ENCODE results near the gene TRPC4AP. TPM values are rescaled to one million over a fixed set of nuclear protein-coding genes. Genes with fewer than 3 reads are reported as not detected.

TRPC4AP gene
- total RNA-seq, 2 donors from 2014 or later = 32.4 to 39.2 TPM

DNA sequence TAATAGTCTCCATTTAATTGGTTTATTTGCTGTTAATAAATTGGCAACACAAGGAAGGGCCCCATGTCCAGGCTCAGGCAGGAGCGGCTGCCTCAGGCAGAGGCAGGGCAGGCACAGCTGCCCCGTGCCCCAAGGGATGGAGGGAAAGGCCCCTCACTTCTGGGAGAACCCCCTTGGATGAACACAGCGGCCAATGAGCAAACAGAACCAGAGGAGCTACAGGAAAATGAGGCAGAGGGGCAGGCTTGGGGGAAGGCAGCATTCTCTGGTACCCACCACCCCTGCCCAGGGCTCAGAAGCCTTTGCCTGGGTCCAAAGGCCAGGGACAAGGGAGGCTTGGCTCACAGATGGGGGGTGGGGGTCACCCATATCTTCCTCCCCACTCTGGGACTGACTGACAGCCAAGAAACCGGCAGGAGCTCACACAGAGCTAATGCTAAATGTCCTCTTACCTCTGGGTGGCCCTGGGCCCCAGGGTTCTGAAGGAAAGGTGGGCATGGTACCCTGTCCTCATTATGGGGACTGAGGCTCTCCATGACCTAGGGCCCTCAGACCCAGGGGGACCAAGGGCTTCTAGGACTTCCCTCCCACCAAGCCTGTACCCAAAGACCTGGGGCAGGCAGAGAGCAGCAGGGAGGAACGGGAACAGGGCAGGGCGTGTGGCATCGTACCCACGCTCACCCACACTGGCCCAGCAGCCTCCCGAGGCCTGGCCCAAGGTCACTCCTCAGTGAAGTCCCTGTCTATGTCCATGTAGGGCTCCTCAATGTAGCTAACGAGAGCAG is 90.0 kb downstream of the TRPC4AP start:
- Histone ChIP-seq H3K4me3 (no peak overlapping the region), H3K27ac (peak overlapping the region; percentile 13 to 32), H3K27me3 (no peaks in the 10 kb centered on the region), H3K36me3 (peaks cover 95% of the 10 kb centered on the region), H3K4me1 (peaks cover 0 to 2% of the 10 kb centered on the region in 2 donors), H3K9me3 (no peaks in the 10 kb centered on the region)
- no peak for DNase-seq (ENCODE audit: low spot score)
- TF ChIP-seq, protein P1, sequence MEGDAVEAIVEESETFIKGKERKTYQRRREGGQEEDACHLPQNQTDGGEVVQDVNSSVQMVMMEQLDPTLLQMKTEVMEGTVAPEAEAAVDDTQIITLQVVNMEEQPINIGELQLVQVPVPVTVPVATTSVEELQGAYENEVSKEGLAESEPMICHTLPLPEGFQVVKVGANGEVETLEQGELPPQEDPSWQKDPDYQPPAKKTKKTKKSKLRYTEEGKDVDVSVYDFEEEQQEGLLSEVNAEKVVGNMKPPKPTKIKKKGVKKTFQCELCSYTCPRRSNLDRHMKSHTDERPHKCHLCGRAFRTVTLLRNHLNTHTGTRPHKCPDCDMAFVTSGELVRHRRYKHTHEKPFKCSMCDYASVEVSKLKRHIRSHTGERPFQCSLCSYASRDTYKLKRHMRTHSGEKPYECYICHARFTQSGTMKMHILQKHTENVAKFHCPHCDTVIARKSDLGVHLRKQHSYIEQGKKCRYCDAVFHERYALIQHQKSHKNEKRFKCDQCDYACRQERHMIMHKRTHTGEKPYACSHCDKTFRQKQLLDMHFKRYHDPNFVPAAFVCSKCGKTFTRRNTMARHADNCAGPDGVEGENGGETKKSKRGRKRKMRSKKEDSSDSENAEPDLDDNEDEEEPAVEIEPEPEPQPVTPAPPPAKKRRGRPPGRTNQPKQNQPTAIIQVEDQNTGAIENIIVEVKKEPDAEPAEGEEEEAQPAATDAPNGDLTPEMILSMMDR (IDR thresholded peaks at IDR 0.05) = no peak

DNA sequence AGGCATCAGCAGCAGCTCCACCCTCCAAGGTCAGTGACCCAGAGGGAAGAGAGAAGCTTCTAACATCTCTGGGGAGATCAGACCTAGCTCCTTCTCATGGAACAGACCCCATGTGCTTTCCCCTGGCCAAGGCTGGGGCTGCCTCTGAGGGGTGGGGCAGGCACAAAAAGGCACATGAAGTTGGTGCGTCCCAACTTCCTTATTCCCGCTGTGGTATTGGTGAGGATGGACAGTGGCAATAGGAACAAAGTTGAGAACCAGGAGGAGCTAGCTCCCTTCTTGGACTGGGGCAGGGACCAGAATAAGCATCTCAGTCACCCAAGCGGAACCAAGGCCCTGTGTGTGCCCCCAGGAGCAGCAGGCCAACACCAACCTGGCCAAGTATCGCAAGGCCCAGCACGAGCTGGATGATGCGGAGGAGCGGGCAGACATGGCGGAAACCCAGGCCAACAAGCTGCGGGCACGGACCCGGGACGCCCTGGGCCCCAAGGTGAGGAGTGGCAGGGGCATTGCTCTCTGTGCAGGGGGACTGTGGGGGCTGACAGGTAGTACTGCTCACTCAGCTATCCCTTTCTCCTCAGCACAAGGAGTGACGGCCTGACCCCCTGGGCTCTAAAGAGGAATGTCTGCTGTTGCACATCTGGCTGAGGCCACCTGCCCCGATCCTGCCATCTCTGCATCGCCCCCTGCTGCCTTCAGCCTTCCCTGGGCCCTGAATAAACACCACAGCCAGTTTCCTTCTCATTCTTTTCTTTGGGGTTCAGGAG is 90.8 kb downstream of the TRPC4AP start:
- no peak overlapping the region for H3K27ac ChIP-seq
- TF ChIP-seq, protein P1 (IDR thresholded peaks at IDR 0.05) = no peak
- H3K4me3 ChIP-seq = no peak overlapping the region
- H3K36me3 ChIP-seq = peaks cover 98% of the 10 kb centered on the region
- H3K4me1 ChIP-seq = peaks cover 0 to 5% of the 10 kb centered on the region in 2 donors
- H3K27me3 ChIP-seq = no peaks in the 10 kb centered on the region
- DNase-seq (ENCODE audit: low spot score) = no peak
- no peaks in the 10 kb centered on the region for H3K9me3 ChIP-seq

DNA sequence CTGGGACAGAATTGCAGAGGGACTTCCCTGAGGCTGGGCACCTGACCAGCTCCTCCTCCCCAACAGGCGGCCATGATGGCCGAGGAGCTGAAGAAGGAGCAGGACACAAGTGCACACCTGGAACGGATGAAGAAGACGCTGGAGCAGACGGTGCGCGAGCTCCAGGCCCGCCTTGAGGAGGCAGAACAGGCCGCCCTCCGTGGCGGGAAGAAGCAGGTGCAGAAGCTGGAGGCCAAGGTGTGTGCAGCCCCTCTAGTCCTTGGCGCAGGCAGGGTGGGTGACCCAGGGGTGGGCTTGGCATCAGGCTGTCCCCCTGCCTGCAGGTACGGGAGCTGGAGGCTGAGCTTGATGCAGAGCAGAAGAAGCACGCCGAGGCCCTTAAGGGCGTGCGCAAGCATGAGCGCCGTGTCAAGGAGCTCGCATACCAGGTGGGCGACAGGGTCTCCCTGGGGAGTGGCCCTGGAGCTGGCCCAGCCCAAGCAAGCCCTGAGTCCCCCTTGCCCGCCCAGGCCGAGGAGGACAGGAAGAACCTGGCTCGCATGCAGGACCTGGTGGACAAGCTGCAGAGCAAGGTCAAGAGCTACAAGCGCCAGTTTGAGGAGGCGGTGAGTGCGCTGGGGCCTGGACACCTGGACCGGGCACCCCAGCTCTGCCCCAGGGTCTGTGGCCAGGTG is 91.5 kb downstream of the TRPC4AP start:
- H3K9me3 ChIP-seq = no peaks in the 10 kb centered on the region
- H3K36me3 ChIP-seq = peaks cover 99% of the 10 kb centered on the region
- no peak overlapping the region for H3K27ac ChIP-seq
- no peak overlapping the region for H3K4me3 ChIP-seq
- no peaks in the 10 kb centered on the region for H3K27me3 ChIP-seq
- peaks cover 0 to 5% of the 10 kb centered on the region in 2 donors for H3K4me1 ChIP-seq
- TF ChIP-seq, protein P1 (IDR thresholded peaks at IDR 0.05) = no peak
- no peak for DNase-seq (ENCODE audit: low spot score)

DNA sequence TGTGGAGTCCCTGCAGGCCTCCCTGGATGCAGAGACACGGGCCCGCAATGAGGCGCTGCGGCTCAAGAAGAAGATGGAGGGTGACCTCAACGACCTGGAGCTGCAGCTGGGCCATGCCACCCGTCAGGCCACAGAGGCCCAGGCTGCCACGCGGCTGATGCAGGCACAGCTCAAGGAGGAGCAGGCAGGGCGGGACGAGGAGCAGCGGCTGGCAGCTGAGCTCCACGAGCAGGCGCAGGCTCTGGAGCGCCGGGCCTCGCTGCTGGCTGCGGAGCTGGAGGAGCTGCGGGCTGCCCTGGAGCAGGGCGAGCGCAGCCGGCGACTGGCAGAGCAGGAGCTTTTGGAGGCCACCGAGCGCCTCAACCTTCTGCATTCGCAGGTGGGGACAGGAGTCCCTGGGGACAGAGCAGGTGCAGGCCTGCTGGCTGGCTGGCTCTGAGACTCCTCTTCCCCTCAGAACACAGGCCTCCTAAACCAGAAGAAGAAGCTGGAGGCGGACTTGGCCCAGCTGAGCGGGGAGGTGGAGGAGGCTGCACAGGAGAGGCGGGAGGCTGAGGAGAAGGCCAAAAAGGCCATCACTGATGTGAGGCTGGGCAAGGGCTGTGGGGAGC is 92.2 kb downstream of the TRPC4AP start:
- Histone ChIP-seq H3K36me3 (peaks cover 99% of the 10 kb centered on the region), H3K9me3 (no peaks in the 10 kb centered on the region), H3K27me3 (no peaks in the 10 kb centered on the region), H3K27ac (no peak overlapping the region), H3K4me1 (peaks cover 0 to 5% of the 10 kb centered on the region in 2 donors), H3K4me3 (no peak overlapping the region)
- TF ChIP-seq, protein P1 (IDR thresholded peaks at IDR 0.05) = no peak
- no peak for DNase-seq (ENCODE audit: low spot score)

DNA sequence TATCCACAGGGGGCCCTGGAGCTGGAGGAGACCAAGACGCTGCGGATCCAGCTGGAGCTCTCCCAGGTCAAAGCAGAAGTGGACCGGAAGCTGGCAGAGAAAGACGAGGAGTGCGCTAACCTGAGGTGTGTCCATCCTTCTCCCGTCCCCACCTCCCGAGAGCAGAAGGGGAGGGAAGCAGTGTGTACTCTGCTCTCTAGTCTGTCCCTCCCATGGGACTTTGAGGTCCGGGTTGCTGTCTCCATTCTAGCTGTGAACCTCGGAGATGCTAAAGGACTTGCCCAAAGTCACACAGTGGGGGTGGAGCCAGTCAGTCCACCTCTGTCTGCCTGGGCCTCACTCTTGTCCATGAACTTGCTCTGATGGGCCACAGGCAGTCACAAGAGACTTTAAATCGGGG is 92.8 kb downstream of the TRPC4AP start:
- H3K4me1 ChIP-seq = peaks cover 0 to 5% of the 10 kb centered on the region in 2 donors
- H3K4me3 ChIP-seq = no peak overlapping the region
- no peaks in the 10 kb centered on the region for H3K27me3 ChIP-seq
- peaks cover 99% of the 10 kb centered on the region for H3K36me3 ChIP-seq
- H3K9me3 ChIP-seq = no peaks in the 10 kb centered on the region
- TF ChIP-seq, protein P1 (IDR thresholded peaks at IDR 0.05) = no peak
- DNase-seq (ENCODE audit: low spot score) = no peak
- no peak overlapping the region for H3K27ac ChIP-seq
